ENCODE measurements around the gene TBC1D17. TPM values are rescaled to one million over a fixed set of nuclear protein-coding genes. Genes with fewer than 3 reads are reported as not detected.
A peak's percentile ranks its signal among the peaks of the same experiment; 100 is the strongest.

Gene TBC1D17
- total RNA-seq, 4 donors from 2014 or later: 56.4 to 93.4 (median 59.8) TPM

DNA sequence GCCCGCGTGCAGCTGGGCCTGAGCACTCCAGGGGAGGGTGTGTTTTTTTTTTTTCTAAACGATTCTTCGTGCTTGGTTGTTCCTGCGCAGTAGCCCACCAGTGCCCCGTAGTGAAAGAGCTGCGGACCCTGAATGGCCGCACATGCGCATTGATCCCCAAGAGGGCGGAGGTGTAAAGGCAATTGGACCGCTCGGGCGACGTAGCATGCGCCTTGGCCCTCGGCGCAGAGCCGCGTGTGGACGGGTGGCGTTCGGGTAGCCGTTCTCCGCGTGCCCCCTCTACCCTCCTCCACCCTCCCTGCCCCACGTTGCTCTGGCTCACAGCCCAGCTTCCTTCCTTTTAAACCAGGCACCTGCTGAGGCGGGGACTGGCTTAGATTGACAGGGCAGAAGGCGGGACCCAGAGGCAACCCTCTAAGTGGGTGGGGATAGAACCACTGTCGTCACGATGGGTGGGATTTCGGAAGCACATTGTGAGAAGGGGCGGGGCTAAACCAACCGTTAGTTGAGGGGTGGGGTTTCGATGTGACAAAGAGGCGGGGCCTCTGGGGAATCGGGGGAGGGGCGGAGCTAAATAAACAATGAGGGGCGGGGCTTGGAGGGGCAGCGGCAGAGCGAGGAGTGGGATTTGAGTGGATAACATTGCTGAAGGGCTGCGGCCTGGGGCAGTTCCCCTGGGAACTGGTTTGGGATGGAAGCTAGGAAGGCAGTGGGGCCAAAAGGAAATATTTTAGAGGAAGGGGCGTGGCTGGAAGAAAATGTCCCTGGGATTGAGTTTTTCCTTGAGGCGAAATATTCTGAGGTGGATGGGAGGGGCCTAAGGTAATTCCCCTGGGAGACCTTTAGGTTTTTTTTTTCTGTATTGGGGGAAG, 52.3 kb downstream of the TBC1D17 start:
- intact Hi-C loops (cut with DNase I; ENCODE audit: low total_unique reads): no loop called here
- DNase-seq (ENCODE audit: low spot score in 2 of 2): peak; percentile 89 to 97
- TF ChIP-seq CTCF (IDR thresholded peaks at IDR 0.05) (no peak), POLR2A (IDR thresholded peaks at IDR 0.05) (no peak)
- peak overlapping the region; percentile 97 for H3K4me3 ChIP-seq (ENCODE audit: low read depth, poor library complexity, severe bottlenecking)
- 2% methylated on average over 42 to 43 of the region's 43 CpGs for WGBS, 2 donors

DNA sequence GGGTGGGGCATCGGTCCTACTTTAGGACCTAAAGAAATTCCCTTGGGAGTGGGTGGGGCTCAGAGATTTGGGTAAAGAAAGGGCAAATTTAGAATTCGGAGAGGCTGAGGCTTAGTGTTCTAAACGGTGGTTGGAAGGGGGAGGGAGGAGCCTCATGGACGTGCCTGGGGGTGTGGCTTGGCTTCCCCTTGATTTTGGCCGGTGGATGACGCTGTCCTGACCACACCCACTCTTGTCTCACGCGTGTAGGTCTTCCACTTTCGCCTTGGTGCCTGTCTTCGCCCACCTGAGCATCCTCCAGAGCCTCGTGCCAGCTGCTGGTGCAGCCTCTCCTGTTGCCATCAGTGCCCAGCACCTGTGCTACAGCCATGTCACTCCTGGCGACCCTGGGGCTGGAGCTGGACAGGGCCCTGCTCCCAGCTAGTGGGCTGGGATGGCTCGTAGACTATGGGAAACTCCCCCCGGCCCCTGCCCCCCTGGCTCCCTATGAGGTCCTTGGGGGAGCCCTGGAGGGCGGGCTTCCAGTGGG, 53.0 kb downstream of the TBC1D17 start:
- no peak overlapping the region for H3K4me3 ChIP-seq (ENCODE audit: low read depth, poor library complexity, severe bottlenecking)
- no peak for TF ChIP-seq CTCF (IDR thresholded peaks at IDR 0.05)
- no peak for TF ChIP-seq POLR2A (IDR thresholded peaks at IDR 0.05)
- no peak for DNase-seq (ENCODE audit: low spot score in 2 of 2)
- intact Hi-C loops (cut with DNase I; ENCODE audit: low total_unique reads): no loop called here
- 52 to 53% methylated on average over 14 to 15 of the region's 15 CpGs for WGBS, 2 donors

DNA sequence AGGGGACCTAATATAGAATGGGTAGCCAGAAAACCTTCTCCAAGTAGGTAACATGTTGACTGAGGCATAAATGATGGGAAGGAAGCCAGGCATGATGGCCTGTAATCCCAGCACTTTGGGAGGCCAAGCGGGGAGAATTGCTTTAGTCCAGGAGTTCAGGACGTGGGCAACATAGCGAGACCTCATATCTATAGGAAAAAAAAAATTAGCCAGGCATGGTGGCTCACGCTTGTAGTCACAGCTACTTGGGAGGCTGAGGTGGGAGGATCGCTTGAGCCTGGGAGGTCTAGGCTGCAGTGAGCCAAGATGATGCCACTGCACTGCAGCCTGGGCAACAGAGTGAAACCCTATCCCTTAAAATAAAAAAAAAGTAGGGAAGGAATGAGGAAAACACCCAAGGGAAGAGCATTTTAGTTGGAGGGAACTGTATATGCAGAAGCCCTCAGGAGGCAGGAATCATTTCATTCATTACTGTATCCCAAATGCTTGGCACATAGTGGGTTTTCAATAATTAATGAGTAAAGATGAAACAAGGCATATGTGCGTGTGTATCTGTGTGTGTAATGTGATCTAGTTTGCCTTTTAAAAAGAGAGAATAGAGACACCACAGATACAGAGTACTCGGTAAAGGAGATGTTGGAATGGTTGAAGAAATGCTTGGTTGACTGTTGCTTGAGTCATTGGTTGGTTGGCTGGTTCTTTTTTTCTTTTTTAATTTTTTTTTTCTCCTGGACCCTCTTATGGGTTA, 54.0 kb downstream of the TBC1D17 start:
- H3K4me3 ChIP-seq (ENCODE audit: low read depth, poor library complexity, severe bottlenecking): no peak overlapping the region
- 93 to 94% methylated on average over 7 of the region's 7 CpGs for WGBS, 2 donors
- no peak for TF ChIP-seq CTCF (IDR thresholded peaks at IDR 0.05)
- TF ChIP-seq POLR2A (IDR thresholded peaks at IDR 0.05): no peak
- DNase-seq (ENCODE audit: low spot score in 2 of 2): no peak
- intact Hi-C loops (cut with DNase I; ENCODE audit: low total_unique reads): no loop called here

DNA sequence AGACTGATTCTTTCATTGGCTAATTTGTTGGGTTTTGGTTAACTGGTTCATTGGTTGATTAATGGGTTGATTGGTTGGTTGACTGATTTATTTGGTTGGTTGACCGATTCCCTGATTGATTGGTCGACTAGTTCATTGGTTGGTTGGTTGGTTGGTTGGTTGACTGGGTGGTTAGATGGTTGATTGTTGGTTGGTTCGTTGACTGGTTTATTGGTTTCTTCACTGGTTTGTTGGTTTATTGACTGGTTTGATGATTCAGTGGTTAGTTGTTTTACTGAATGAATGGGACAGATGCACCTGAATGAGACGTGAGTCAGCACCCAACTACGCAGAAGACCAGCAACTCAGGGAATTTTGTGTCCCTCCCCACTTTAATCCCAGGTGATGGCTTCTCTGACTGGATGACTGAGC, 54.5 kb downstream of the TBC1D17 start:
- TF ChIP-seq POLR2A (IDR thresholded peaks at IDR 0.05): no peak
- TF ChIP-seq CTCF (IDR thresholded peaks at IDR 0.05): no peak
- intact Hi-C loops (cut with DNase I; ENCODE audit: low total_unique reads): no loop called here
- no peak for DNase-seq (ENCODE audit: low spot score in 2 of 2)
- H3K4me3 ChIP-seq (ENCODE audit: low read depth, poor library complexity, severe bottlenecking): no peak overlapping the region
- 96 to 97% methylated on average over 5 of the region's 5 CpGs for WGBS, 2 donors

DNA sequence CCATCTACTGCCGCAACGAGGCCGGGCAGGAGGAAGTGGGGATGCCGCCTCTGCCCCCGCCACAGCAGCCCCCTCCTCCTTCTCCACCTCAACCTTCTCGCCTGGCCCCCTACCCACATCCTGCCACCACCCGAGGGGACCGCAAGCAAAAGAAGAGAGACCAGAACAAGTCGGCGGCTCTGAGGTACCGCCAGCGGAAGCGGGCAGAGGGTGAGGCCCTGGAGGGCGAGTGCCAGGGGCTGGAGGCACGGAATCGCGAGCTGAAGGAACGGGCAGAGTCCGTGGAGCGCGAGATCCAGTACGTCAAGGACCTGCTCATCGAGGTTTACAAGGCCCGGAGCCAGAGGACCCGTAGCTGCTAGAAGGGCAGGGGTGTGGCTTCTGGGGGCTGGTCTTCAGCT, 55.2 kb downstream of the TBC1D17 start:
- no peak for DNase-seq (ENCODE audit: low spot score in 2 of 2)
- TF ChIP-seq POLR2A (IDR thresholded peaks at IDR 0.05) (no peak), CTCF (IDR thresholded peaks at IDR 0.05) (no peak)
- WGBS, 2 donors: 90 to 92% methylated on average over 23 of the region's 25 CpGs
- intact Hi-C loops (cut with DNase I; ENCODE audit: low total_unique reads): no loop called here
- H3K4me3 ChIP-seq (ENCODE audit: low read depth, poor library complexity, severe bottlenecking): no peak overlapping the region
